Fibroblast of the aortic adventitia (primary cell): ENCODE results near the gene MTCP1. TPM values are rescaled to one million over a fixed set of nuclear protein-coding genes. Genes with fewer than 3 reads are reported as not detected.

Experiments
- DNase-seq: peaks from one replicate; pipeline ENCODE4 v3.0.0-alpha.2; 2010; ENCODE audit warnings: low read depth
- H3K4me3 ChIP-seq: 2 replicates; pipeline ENCODE4 v1.5.1; 2011; ENCODE audit warnings: low read depth, mild to moderate bottlenecking, control low read depth, low read length, moderate library complexity
- CTCF ChIP-seq: IDR thresholded peaks from 2 replicates; pipeline ENCODE4 v1.5.1; 2011; ENCODE audit warnings: mild to moderate bottlenecking, low read length, control low read depth, inconsistent platforms; ENCODE audit not compliant: insufficient read depth
- total RNA-seq: library from RNA; depleted of rRNA; stranded (reverse); fragments of >200 nt; gene quantifications from 2 replicates; pipeline ENCODE4 v1.2.3, GENCODE V29; 2012; ENCODE audit warnings: low replicate concordance

The MTCP1 gene
- total RNA-seq, 1 donor, result 1.6 TPM

DNA sequence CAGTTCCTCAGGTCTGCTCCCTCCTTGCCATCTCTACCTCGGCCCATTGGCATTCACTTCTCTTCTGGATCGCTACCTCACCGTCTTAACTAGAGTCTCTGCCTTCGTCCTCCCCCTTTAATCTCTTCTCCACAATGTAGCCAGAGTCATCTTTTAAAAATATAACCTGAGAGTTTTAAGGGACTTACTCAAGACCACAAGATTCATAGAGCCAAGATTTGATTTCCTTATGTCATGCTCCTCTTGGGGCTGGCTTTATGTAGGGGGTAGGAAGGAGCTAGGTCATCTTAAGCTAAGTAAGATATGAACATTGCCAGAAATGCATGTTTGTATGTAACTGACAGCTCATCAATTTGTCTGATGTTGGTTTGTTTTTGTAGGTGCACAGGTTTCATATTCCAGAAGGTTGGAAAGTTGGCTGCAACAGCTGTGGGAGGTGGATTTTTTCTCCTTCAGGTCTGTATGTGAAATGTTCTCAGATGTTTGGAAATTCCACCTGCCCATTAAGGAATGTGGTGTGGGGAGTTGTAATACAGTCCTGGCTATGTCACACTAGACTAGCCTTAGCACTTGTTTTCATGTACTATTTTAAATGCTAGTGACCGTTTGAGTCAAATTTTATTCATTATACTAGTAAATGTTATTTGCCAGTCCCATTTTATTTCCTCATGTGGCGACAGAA lies 24.7 kb downstream of the MTCP1 start:
- H3K4me3 ChIP-seq, result no peak overlapping the region
- no peak for DNase-seq
- TF ChIP-seq CTCF, result no peak

GRCh38 chrX:155035688-155036087 lies 35.2 kb downstream of the MTCP1 start:
- DNase-seq, result no peak
- no peak for TF ChIP-seq CTCF
- no peak overlapping the region for H3K4me3 ChIP-seq

DNA sequence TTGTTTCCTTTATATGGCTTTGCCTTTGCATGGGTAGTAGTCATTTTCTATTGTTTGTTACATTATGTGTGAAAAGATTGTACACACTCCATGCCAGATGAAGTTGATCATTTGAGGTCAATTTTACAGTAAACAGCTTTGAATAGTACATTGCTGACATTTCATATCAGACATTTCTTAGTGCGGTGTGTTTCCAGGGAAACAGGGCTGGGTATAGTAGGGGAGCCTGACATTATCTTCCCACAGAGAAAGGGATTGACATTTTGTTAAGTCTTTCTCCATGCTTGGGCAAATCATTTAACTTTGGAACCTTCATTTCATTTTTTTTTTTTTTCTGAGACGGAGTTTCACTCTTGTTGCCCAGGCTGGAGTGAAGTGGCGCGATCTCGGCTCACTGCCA lies 39.3 kb downstream of the MTCP1 start:
- no peak for TF ChIP-seq CTCF
- no peak overlapping the region for H3K4me3 ChIP-seq
- no peak for DNase-seq

DNA sequence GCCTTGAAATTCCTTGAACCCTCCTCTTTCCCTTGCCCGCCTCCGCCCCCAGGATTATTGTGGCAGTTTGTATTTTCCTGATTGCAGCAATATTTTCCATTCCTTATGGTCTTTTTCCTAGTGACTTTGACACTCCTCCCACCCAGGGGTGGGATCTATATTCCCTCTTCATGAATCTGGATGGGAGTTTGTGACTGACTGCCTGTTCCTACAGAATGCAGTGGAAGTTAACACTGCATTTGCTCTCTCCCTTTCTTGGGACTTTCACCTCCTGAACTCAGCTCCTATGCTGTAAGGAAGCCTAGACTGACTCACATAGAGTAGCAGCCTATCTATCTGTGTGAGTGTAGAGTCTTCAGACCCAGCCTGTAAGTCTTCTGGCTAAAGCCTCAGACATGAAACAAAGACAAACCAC lies 42.1 kb downstream of the MTCP1 start:
- no peak for TF ChIP-seq CTCF
- peak; percentile 51 for DNase-seq
- H3K4me3 ChIP-seq, result no peak overlapping the region

DNA sequence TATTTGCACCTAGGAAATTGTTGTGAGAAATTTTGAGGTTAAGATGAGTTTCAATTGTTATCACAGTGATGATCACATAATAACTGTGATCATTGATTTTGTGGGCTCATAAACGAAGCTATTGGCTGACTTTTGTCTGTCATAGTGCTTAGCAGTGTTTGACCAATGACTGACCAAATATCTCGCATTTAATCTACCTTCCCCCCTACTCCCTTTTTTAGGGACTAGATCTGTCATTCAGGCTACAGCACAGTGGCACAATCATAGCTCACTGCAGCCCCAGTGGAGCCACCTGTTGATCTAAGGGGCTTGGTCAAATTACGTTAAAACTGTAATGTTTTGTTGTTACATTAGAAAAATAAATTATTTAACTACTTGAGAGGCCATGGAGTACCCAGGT lies 42.8 kb downstream of the MTCP1 start:
- H3K4me3 ChIP-seq, result peak overlapping the region; percentile 23
- TF ChIP-seq CTCF, result no peak
- no peak for DNase-seq

DNA sequence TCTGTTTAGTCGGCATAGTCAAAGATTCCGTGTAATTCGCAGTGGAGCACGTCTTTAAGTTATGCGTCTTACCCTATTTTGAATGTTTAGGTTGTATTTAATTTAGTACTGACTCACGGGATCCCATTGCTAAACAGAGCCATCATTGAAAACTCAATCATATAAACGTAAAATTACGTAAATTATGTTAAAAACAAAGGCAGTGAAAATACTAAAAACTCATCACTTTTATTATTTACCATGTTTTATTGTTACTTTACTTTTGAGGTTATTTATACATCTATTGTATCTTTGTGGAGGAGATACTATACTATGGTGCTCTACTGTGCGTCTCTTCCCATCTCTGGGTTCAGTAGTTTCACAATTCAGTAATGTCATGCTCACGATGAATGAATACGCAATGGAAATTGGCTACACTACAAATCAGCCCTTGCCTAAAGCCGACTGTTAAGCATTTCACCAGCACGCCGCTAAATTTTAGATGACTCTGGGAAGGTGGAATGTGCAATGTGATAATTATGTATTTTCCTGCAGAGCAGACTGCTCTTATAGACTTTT lies 43.3 kb downstream of the MTCP1 start:
- DNase-seq, result peak; percentile 86
- peak overlapping the region; percentile 67 for H3K4me3 ChIP-seq
- no peak for TF ChIP-seq CTCF
